CD4-positive, alpha-beta T cell treated with Interleukin-15 for 4 hours (primary cell): Measurements from ENCODE around the gene OGDHL.
"Not testable (repeated sequence)": the region's sequence is repeated elsewhere in the genome, so short reads cannot be mapped to it uniquely, and the experiment has no call there.

Experiments used
- DNase-seq: peaks from one replicate; pipeline ENCODE4 v3.0.0-alpha.2; 2020; ENCODE audit warnings: low spot score

The OGDHL gene

DNA sequence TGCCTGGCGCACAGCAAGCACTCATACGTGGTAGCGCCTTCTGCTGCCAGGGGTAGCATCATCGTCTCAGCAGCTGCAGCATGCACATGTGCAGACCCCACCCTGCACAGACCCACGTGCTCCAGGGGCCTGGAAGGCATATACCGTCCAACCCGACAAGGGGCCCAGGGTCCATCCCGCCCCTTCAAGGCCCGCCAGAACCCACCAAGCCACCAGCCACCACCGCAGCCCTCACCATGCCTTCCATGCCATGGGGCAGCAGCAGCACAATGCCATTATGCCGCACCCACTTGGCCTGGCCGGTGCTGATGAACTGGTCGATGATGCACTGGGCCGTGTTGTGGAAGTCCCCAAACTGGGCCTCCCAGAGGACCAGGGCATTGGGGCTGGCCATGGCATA is 22.7 kb downstream of the OGDHL start:
- no peak for DNase-seq

DNA sequence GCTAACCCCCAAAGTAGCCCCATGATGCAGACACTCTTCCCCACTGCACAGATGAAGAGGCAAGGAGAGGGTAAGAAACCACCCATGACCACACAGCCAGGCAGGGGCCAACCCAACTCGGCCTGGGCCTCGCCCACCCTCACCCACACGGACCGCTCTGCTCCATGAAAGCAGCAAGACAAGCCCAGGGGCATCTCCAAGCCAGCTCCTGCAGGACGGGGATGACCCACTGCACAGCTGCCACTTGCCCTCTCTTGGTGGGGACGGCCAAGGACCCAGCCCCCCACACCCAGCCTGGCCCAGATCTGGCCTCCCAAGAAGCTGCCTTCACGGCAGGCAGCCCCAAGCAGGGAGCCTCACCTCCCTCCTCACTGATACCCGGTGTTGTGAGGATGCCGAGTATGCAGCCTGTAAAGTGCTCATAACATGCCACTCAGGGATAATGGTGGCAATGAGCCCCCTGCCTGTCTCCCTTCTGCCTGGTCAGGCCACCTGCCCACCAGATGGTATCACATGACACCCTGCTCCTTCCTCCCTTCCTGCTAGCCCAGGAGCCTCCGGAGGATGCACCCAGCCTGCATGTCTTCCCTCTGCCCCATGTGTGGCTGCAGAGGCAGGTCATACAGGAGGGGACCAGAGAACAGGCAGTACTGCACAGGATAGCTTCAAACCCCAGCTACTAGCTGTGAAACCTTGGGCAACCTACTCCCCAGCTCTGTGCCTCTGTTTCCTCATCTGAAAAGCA is 23.3 kb downstream of the OGDHL start:
- DNase-seq: no peak

DNA sequence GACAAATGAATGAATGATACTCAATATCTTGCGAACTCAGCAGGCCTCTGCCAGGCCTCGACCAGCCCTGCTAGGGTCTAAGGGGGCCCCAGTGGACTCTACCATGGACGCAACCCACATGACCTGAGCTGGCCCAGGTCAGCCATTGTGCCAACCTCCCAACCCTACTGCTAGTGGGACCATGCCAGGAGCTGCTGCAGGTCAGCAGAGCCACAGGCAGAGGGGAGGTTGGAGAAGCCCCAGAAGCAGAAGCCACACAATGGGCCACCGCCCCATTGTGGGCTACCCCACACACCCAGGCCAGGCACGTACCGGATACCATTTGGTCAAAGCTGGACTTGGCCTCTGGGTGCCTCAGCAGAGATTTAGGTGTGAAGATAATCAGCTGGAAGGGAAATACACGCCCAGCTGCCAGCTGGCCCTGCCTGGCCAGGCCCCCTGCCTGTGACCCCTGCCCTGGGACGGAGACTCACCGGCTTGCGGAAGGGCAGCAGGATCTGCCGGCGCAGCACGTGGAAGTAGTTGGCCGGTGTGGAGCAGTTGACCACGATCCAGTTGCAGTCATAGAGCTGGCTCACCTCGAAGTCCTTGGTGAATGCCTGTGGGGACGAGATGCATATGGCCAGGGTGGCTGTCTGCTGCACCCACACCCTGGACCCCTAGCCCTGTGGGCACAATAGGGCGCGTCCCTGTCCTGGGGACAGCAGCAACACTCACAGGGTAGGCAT is 24.5 kb downstream of the OGDHL start:
- DNase-seq: no peak

DNA sequence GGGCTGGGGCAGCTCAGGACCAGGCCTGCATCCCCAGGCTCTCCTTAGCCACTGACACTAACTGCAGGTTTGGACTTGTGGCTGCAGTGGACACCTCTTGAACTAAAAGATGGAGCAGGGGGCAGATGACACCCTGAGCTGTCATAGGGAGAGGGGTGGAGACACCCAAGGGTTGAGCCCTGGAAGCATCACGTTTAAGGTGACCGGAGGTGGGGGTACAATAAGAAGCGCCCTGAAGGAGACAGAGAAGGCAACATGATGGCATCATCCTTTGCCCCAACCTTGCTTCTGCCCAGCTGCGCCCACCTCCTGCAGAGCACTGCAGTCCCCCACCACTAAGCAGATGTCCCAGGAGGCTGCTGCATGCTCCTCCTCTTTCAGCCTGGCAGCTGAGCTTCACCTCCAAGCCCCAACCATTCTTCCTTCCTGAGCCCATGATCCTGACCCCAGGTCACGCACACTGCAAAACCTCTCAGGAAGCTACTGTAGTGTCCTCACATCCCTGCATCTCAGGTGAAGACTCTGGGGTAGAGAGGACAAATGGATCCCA is 25.5 kb downstream of the OGDHL start:
- DNase-seq: no peak

DNA sequence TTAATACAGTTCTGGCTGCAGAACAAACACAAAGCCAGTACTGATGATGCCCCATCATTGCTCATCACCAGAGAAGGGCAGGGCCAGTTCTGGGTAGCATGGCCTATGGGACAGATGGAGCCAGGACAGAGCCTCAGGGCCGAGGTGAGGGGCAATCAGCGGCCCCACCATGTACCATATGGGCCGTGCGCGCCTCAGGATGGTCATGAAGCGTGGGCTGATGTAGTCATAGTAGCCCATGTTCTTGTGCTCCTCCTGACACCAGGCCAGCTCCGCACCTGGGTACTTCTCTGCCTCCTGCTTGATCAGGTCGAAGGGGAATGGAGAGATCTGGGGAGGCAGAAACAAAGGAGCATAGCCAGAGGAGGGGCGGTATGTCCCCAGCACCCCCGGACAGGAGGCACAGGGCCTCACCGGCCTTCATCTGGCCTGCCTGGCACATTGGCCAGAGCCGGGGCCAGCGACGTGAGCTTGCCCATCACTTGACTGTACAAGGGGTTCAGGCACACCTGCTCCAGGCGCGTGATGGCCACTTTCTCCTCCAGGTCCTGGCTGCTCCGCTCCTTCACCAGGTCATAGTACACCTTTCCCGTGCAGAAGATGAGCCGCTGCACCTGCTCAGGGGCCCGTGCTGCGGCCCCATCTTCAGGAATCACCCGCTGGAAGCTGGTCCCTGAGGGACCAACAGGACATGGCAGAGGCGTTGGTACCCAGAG is 26.1 kb downstream of the OGDHL start:
- DNase-seq: no peak

DNA sequence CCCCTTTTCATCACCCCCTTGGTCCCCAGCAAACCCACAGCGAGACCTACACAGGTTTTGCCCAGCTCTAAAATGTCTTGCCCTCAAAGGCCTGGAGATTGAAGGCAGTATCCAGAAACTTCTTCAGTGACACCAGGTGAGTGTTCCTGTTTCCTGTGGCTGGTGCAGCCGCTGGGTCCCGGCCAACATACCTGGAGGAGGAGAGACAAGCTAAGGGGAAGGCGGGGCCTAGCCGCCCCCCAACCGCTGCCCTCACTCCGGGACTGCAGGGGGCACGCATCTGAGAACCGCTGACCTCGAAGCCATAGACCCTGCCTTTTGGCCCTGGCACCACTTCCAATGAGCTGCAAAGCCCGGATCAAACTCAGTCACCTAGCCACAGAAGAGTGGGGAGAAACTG is 27.0 kb downstream of the OGDHL start:
- DNase-seq: no peak

DNA sequence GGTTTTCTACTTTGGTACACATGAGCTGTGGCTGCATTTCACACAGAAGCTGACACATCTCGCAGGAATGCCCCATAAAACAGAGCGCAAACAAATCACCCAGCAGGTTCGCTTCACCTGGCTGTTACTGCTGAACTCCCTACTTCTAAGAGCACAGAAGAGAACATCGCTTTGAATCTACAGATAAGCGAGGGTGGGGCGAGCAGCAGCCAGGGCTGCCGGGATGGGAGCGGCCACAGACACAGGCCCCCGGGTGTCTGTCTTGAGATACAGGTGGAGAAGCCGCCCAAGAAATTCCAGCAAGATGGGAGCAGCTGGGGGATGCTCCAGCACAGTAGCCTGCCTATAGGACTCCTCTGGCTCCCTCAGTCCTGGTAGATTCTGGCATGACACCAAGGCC is 27.4 kb downstream of the OGDHL start:
- no peak for DNase-seq

DNA sequence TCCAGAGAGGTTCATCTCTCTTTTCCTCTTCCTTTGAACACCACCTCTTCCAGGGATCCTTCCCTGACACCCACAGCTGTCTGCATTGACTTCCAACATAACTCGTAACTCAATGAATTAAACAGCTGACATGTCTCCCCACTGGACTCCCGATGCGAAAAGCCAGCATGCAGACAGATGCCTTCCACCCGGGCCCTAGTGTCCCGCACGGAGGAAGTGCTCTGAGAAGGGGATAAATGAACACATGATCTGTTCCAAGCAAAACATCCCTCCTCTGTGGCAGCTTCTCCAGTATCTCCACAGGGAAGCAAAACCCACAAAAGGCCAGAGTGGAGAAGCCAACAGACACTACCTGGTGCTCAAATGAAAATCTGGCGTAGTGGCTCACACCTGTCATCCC is 28.3 kb downstream of the OGDHL start:
- no peak for DNase-seq

DNA sequence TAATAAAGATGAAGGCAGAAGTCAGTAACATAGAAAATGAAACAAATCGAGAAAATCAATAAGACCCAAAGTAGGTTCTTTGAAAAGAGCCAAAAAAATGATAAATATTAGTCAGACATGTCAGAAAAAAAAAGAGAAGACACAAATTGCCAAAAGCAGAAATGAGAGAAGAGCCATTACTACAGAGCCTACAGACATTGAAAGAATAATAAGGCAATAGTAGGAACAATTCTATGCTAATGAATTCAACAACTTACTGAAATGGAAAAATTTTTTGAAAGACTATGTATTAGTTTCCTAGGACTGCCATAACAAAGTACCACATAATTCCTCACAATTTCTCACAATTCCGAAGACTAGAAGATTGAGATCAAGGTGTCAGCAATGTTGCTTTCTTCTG is 35.5 kb downstream of the OGDHL start:
- no peak for DNase-seq

DNA sequence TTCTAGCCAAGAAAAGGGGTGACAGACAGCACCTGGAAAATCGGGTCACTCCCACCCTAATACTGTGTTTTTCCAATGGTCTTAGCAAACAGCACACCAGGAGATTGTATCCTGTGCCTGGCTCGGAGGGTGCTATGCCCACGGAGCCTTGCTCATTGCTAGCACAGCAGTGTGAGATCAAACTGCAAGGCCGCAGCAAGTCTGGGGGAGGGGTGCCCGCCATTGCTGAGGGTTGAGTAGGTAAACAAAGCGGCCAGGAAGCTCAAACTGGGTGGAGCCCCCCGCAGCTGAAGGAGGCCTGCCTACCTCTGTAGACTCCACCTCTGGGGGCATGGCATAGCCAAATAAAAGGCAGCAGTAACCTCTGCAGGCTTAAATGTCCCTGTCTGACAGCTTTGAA is 47.0 kb downstream of the OGDHL start:
- DNase-seq: not testable (repeated sequence)

DNA sequence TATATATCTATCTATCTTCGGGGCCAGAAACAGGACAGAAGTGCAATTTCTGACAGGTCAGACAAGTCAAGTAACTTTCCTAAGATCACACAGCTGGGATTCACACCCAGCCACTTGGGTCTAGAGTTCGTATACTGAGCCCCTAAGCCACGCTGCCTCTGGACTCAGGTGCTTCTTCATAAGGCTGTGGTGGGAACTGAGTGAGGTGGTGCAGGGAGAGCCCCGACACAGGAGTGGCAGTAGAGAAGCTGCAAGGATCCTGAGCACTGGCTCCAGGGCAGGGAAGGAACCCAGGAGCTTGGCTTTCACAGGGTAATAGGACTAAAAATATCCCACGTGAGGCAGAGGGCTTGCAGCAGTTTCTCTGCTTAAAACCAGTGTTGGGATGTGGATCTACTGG is 48.9 kb downstream of the OGDHL start:
- no peak for DNase-seq

DNA sequence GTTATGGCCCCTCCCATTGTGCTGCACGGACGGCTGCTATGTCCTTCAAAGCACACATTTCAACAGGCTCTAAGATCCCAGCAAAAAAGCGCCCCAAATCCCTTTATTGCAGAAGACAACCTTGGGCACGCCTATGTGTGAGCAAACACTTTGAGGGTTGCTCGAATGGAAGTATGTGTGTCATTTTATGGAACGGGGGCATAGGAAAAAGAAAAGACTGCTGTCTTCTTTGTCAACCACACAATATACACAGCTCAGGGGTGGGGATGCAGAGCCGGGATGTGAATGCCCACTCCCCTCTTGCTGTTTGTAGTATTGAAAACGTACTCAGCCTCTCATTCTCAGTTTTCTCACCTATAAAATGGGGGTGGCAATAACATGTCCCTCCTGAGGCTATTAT is 50.6 kb downstream of the OGDHL start:
- no peak for DNase-seq

DNA sequence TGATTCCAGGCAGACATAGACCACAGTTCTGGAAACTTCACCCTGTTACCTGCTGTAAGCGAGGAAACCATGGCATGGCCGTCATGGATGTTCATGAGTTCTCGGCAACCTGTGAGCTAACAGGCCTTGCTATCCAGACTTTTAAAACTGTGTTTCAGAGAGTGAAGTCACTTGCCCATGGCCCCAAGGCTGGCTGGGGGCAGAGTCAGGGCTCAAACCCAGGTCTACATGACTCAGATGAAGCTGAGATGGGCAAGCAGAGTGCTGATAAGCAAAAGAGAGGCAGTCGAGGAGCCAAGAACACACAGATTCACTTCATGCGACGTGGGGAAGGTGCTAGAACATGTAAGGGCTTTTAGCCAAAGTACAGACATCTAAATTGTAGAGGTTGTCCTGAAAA is 51.2 kb downstream of the OGDHL start:
- no peak for DNase-seq

DNA sequence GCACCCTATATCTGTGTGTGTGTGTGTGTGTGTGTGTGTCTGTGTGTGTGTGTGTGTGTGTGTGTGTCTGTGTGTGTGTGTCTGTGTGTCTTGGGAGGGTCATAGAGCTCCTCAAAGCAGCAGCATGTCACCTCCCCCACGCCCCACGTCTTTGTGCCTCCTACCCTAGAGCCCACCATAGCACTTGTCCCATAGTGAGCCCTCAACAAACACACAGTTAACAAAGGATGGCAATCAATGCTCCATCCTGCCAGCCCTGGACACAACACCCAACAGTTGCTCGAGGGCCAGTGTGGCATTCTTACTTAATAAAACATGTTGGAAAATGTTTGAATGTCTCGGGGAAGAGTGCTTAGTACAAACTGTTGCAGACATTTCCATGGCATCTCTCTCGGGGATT is 52.2 kb downstream of the OGDHL start:
- DNase-seq: no peak

DNA sequence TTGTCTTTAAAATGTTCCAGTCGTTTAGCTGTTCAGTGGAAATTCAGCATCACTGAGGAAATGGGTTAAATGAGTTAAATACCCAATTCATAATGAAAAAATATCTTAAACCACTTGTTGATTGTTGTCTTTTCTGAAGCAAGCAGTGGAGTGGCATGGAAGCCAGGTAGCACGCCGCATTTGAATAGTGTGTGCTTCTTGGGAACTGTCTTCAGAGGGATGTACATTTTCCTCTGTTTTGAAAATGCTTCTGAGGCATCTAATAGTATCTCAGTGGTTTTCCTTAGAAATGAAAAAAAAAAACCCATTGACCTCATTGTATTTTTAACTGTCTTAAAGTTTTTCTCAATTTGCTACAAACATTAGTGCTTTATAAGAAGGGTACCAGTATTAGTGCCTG is 54.5 kb downstream of the OGDHL start:
- DNase-seq: no peak

DNA sequence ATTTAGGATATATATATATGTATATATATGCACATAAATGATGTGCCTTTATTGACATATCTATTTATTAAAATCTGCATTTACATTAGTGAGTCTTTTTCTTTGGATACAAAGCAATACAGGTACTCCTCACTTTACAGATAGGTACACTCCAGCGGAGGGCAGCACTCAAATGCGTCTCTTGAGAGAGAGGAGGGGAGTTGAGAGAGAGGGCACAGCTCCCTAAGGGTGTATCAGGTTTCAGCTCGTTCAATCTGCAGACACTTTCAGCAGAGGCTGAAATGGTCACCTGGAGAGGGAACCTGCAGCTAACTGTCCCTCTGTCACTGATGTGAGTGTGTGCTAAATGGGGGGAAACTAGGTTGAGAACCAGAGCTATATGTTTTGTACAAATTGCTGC is 61.1 kb downstream of the OGDHL start:
- no peak for DNase-seq

DNA sequence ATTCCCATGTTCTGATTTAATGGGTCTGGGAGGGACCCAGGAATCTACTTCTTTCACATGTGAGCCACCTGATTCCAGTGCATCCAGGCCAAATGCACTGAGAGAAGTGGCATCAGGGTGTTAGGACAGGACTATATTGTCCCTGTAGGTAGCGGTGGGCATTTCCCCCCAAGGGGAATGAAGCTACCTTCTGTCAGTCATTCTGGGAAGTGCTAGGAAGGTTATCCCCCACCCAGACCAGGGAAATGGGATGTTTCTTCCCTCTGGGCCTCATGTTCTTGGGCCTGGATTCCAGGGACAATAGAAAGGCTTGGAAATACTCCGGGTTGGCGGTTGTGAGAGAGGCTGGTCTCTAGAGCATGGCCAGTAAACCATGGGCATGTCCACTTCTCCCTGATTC is 61.9 kb downstream of the OGDHL start:
- no peak for DNase-seq

DNA sequence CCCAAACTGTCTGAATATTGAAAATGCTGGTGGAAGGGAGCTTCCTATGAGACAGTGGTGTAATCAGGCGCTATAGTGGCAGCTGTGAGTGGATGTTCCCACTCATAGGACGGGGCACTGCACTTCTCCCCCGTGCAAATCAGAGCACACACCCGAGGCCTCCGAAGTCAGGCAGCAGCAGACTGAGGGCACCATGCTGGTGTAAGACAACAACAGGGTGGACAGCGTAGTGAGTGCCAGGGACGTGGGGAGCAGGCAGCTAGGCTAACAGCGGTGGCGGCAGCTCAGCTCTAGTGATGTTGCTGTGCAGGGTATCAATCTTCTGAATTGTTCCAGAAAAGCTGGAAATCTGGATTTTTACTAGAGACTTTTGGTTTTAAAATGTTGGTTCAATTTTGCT is 63.4 kb downstream of the OGDHL start:
- DNase-seq: no peak

DNA sequence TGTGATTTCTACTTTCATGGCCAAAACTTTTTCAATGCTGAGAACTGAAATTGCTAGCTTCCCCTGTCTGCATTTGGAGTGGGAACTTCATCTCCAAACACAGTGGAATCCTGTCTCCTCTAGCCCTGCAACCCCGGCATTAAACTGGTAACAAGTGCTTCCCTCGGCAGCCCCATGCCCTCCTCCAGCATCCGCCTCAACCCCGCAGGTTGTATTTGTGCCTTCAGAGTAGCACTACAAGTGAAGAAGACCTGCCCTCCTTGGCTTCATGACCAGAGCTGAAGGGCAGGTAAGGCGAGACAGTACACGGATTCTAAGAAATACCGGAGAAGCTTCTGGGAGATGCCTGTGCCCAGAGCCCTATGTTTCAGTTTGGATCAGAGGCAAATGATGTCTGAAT is 65.8 kb downstream of the OGDHL start:
- no peak for DNase-seq

DNA sequence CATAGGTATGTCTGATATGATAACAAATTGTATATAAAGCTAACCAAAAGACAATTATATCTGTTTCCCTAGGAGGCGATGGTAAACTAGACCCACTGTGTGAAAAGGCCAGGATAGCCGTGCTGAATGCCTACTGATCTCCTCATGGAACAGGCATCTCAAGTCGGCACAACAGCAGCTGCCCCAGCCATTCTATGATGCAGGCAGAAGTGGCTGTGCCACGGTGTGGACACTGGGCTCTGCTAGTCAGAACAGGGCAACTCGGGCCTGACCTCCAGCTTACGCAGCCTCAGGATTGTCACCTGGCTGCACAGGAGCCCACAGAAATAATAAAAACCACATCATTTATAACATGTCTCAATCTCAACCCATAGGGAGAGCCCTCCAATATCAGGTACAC is 67.7 kb downstream of the OGDHL start:
- DNase-seq: no peak

DNA sequence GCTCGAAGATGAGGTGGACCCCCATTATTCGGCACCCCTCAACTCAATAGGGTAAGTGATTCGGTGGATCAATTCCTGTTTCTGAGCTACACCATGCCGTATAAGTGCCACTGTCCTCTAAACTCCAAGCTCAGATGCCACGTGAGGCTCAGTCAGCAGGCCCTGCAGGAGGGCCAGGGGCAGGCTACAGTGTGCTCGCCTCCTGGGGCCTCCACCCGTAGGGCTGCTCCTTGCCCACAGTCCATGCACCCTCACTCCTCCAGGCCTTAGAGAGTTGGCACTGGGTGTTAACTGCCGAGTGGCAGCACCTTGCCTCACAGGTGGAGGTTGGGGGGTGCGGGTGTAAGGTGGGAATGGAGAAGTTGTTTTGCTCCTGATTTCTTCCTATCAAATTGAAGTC is 70.5 kb downstream of the OGDHL start:
- DNase-seq: no peak

DNA sequence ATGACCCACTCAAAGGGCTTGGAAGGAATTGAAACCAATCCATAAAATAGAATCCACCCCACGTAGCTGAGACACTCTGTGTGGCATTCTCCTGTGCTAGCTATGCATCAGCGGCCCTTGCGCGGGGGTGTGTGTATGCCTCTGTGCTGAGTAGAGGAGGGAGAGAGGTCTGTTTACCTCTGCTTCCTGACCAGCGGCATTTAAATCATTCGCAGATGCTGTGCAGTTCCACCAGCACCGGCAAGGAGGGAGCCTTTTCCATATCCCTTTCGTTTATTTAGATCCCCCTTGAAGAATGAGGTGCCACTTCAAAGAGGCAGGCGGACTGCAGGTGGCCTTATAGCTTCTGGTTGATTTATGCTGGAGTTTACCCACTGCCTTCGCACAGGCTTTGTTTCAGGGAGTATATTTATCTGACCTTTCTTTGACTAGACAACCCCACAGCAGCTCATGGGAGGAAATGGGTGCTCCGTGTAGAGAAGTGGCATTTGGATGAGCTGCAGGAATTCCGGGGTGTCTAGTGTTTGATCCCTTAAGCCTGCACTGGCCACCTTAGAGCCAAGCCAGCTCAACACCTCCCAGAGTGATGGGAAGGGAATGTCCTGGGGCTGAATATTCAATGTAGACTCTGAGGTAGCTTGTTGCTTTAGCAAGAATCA is 71.3 kb downstream of the OGDHL start:
- DNase-seq: no peak
